ENCODE results near the gene VPS13D. TPM values are rescaled to one million over a fixed set of nuclear protein-coding genes. Genes with fewer than 3 reads are reported as not detected.

VPS13D gene
- total and polyA plus RNA-seq, 2 donors (not counting 3 experiments of a cell fraction or from before 2014, with no cell fraction given) = 13.6 to 48.5 TPM

- Histone ChIP-seq H3K36me3 (ENCODE audit: control insufficient read depth in 2 of 2, extremely low read depth in 1 of 2, insufficient read depth in 2 of 2, low read length in 2 of 2) (peaks cover 0 to 27% of the 10 kb centered on the region in 2 experiments), H2AFZ (ENCODE audit: low read depth, low read length) (no peak overlapping the region), H3K79me2 (ENCODE audit: control insufficient read depth, insufficient read depth, low read length) (peaks cover 12% of the 10 kb centered on the region), H3K9me1 (replicated peaks; ENCODE audit: control insufficient read depth, extremely low read depth, insufficient read depth, low read length) (no peaks in the 10 kb centered on the region), H3K27ac (ENCODE audit: insufficient read depth, low read depth, low read length) (no peak overlapping the region), H3K9ac (replicated peaks; ENCODE audit: extremely low read depth, insufficient read depth, low read length) (no peak overlapping the region), H3K4me3 (replicated peaks in 1 of 3; ENCODE audit: insufficient read depth in 1 of 3, low read depth in 1 of 3, low read length in 3 of 3) (no peak overlapping the region), H3K27me3 (ENCODE audit: control insufficient read depth in 2 of 2, insufficient read depth in 2 of 2, low read length in 2 of 2) (no peaks in the 10 kb centered on the region), H4K20me1 (replicated peaks; ENCODE audit: control insufficient read depth, extremely low read depth, insufficient read depth, low read length) (no peaks in the 10 kb centered on the region), H3K9me3 (replicated peaks; ENCODE audit: control insufficient read depth, insufficient read depth, low read length) (no peaks in the 10 kb centered on the region), H3K4me2 (ENCODE audit: insufficient read depth, low read length) (no peak overlapping the region), H3K4me1 (ENCODE audit: control insufficient read depth, extremely low read depth, insufficient read depth, low read length) (peaks cover 26% of the 10 kb centered on the region)
- no peak for TF ChIP-seq JUN (IDR thresholded peaks at IDR 0.05; ENCODE audit: borderline replicate concordance, insufficient read depth, insufficient read length, low read depth)
- TF ChIP-seq GATA2 (IDR thresholded peaks at IDR 0.05; ENCODE audit: insufficient read depth, insufficient read length, low read depth, low read length) = no peak
- no peak for TF ChIP-seq MYC (IDR thresholded peaks at IDR 0.05; ENCODE audit: low read depth, low read length)
- TF ChIP-seq FOS (IDR thresholded peaks at IDR 0.05; ENCODE audit: borderline replicate concordance, insufficient read depth, low read length) = no peak
- no peak for TF ChIP-seq POLR2A (IDR thresholded peaks at IDR 0.05; ENCODE audit: low read depth, low read length)
- no peak for TF ChIP-seq CTCF (IDR thresholded peaks at IDR 0.05; ENCODE audit: extremely low read depth in 1 of 2, insufficient read depth in 1 of 2, low read depth in 1 of 2, low read length in 2 of 2)
- ChIA-PET POLR2A (no interaction called here), CTCF (interaction anchor here (1.0 to 8.3 kb wide), 4 partner anchors 10 to 69 kb away, joined by 3 to 118 read pairs (median 4); no protein-coding TSS in a partner anchor)
- intact Hi-C loops (cut with micrococcal nuclease) = no loop called here
- BruUV-seq (replicated peaks) = no TSS peak
- dilution Hi-C loops (cut with MboI; ENCODE audit: extremely low pct_ligation_motif_present, low sequenced_read_pairs) = no loop called here
- DNase-seq (ENCODE audit: low read depth, low spot score) (no peak), FAIRE-seq (no peak)
Measured at GRCh38 chr1:12188115-12188514, 41.7 kb upstream of the VPS13D start.

Measured in endothelial cell of umbilical vein (primary cell).